Common myeloid progenitor, CD34-positive (primary cell): ENCODE measurements around the gene LTB.

Source experiments
- CTCF ChIA-PET: fragments of 350-600 bp; sonication (Branson Sonifier 250); formaldehyde crosslinking; loops from one replicate; lab custom pipeline; 2021; ENCODE audit warnings: antibody characterized with exemption; lab: Charles Lee
- POLR2A ChIA-PET: fragments of 350-600 bp; sonication (Branson Sonifier 250); formaldehyde crosslinking; loops from one replicate; lab custom pipeline; 2021; ENCODE audit warnings: antibody characterized with exemption; lab: Charles Lee
- DNase-seq, 3 donors: peaks; one replicate each; pipeline versions ENCODE4 v3.0.0 to v3.0.0-alpha.2; 2013
- H3K27ac ChIP-seq, 2 experiments: 1 replicate in 1 of 2; 2 replicates in 1 of 2; pipeline ENCODE4 v1.7.0; 2013; ENCODE audit warnings: inconsistent platforms in 2 of 2, low read length in 2 of 2, mild to moderate bottlenecking in 2 of 2, low read depth in 1 of 2, moderate library complexity in 1 of 2; ENCODE audit not compliant: severe bottlenecking in 2 of 2, insufficient read depth in 1 of 2, poor library complexity in 1 of 2
- H3K27me3 ChIP-seq, 5 experiments: replicated peaks in 2 of 5; 1 replicate in 3 of 5; 2 replicates in 2 of 5; pipeline versions ENCODE4 v1.6.1 to v1.7.0; 2013; ENCODE audit warnings: low read length in 4 of 5, mild to moderate bottlenecking in 2 of 5, moderate library complexity in 2 of 5, inconsistent platforms in 1 of 5; ENCODE audit not compliant: insufficient read depth in 5 of 5, control insufficient read depth in 4 of 5
- H3K36me3 ChIP-seq, 4 experiments: 1 replicate in 2 of 4; 2 replicates in 2 of 4; pipeline versions ENCODE4 v1.6.1 to v1.7.0; 2013; ENCODE audit warnings: low read length in 3 of 4, control low read depth in 1 of 4, mild to moderate bottlenecking in 1 of 4; ENCODE audit not compliant: control insufficient read depth in 4 of 4, insufficient read depth in 4 of 4
- H3K4me1 ChIP-seq, 4 experiments: 1 replicate in 3 of 4; 2 replicates in 1 of 4; pipeline versions ENCODE4 v1.6.1 to v1.7.1; 2013; ENCODE audit warnings: low read length in 3 of 4, mild to moderate bottlenecking in 3 of 4, control low read depth in 1 of 4, inconsistent platforms in 1 of 4, moderate library complexity in 1 of 4; ENCODE audit not compliant: control insufficient read depth in 4 of 4, insufficient read depth in 4 of 4; ENCODE audit errors: control extremely low read depth in 1 of 4
- H3K4me3 ChIP-seq, 7 experiments: 1 replicate in 4 of 7; 2 replicates in 3 of 7; pipeline versions ENCODE4 v1.5.1 to v1.7.0; 2013; ENCODE audit warnings: mild to moderate bottlenecking in 7 of 7, low read length in 6 of 7, moderate library complexity in 6 of 7, inconsistent platforms in 2 of 7, low read depth in 2 of 7, control low read depth in 1 of 7; ENCODE audit not compliant: insufficient read depth in 4 of 7, control insufficient read depth in 1 of 7; ENCODE audit errors: extremely low read depth in 1 of 7
- H3K9me3 ChIP-seq, 5 experiments: 1 replicate in 4 of 5; 2 replicates in 1 of 5; pipeline versions ENCODE4 v1.6.1 to v1.7.1; 2013; ENCODE audit warnings: low read length in 4 of 5, mild to moderate bottlenecking in 2 of 5, inconsistent platforms in 1 of 5, low read depth in 1 of 5, moderate library complexity in 1 of 5; ENCODE audit not compliant: control insufficient read depth in 4 of 5, insufficient read depth in 2 of 5; ENCODE audit errors: control extremely low read depth in 1 of 5
- WGBS: methylation state at CpG from one replicate; pipeline ENCODE4 v1.1.5; 2013; ENCODE audit not compliant: insufficient coverage; 5-methylcytosine and 5-hydroxymethylcytosine counted together

The LTB gene

DNA sequence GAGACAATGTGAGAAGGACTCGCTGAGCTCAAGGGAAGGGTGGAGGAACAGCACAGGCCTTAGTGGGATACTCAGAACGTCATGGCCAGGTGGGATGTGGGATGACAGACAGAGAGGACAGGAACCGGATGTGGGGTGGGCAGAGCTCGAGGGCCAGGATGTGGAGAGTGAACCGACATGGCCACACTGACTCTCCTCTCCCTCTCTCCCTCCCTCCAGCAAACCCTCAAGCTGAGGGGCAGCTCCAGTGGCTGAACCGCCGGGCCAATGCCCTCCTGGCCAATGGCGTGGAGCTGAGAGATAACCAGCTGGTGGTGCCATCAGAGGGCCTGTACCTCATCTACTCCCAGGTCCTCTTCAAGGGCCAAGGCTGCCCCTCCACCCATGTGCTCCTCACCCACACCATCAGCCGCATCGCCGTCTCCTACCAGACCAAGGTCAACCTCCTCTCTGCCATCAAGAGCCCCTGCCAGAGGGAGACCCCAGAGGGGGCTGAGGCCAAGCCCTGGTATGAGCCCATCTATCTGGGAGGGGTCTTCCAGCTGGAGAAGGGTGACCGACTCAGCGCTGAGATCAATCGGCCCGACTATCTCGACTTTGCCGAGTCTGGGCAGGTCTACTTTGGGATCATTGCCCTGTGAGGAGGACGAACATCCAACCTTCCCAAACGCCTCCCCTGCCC lies 5.2 kb downstream of the LTB start:
- CTCF ChIA-PET = interaction anchor here (1.2 to 19.6 kb wide), 5 partner anchors 10 to 46 kb away, joined by 3 to 605 read pairs (median 139); partner anchors contain the start of genes ATP6V1G2, DDX39B, LST1 and LTA
- no peak overlapping the region for H3K27ac ChIP-seq

GRCh38 chr6:31575952-31576685 lies 6.1 kb downstream of the LTB start:
- DNase-seq = no peak
- WGBS = 76% methylated on average over 7 of the region's 8 CpGs
- peak overlapping the region in 5 of 7 experiments; percentile 8 to 67 (median 55) for H3K4me3 ChIP-seq
- peaks cover 0 to 43% (median 36%) of the 10 kb centered on the region in 4 experiments for H3K4me1 ChIP-seq
- CTCF ChIA-PET = interaction anchor here (6.5 to 19.6 kb wide), 4 partner anchors 9 to 26 kb away, joined by 76 to 605 read pairs (median 348); partner anchors contain the start of genes ATP6V1G2, DDX39B, LST1 and LTA
- POLR2A ChIA-PET = interaction anchor here (0.6 to 1.8 kb wide), 3 partner anchors 8 to 17 kb away, joined by 3 to 6 read pairs (median 4); partner anchors contain the start of gene LST1
- H3K36me3 ChIP-seq = no peaks in the 10 kb centered on the region
- no peaks in the 10 kb centered on the region for H3K27me3 ChIP-seq
- H3K9me3 ChIP-seq = no peaks in the 10 kb centered on the region
- no peak overlapping the region for H3K27ac ChIP-seq

More for the DNA sequence above, 5.2 kb downstream of the LTB start:
- Histone ChIP-seq H3K27me3 (no peaks in the 10 kb centered on the region), H3K4me1 (peaks cover 0 to 50% (median 41%) of the 10 kb centered on the region in 4 experiments), H3K4me3 (no peak overlapping the region), H3K9me3 (no peaks in the 10 kb centered on the region), H3K36me3 (no peaks in the 10 kb centered on the region)
- 89% methylated on average over 14 of the region's 19 CpGs for WGBS
- POLR2A ChIA-PET = interaction anchor here (1.0 kb wide), 1 partner anchor 10 kb away, joined by 4 read pairs; the partner anchor contains the start of gene LST1
- no peak for DNase-seq

DNA sequence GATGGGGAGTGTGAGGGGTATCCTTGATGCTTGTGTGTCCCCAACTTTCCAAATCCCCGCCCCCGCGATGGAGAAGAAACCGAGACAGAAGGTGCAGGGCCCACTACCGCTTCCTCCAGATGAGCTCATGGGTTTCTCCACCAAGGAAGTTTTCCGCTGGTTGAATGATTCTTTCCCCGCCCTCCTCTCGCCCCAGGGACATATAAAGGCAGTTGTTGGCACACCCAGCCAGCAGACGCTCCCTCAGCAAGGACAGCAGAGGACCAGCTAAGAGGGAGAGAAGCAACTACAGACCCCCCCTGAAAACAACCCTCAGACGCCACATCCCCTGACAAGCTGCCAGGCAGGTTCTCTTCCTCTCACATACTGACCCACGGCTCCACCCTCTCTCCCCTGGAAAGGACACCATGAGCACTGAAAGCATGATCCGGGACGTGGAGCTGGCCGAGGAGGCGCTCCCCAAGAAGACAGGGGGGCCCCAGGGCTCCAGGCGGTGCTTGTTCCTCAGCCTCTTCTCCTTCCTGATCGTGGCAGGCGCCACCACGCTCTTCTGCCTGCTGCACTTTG lies 6.8 kb downstream of the LTB start, which contains the start of gene TNF:
TNF (plus strand) TSS at position 231 of the 567 bp plus-strand sequence; CDS start at position 408, 177 bp downstream.
- H3K4me1 ChIP-seq = peaks cover 0 to 37% (median 31%) of the 10 kb centered on the region in 4 experiments
- 54% methylated on average over 7 of the region's 19 CpGs for WGBS
- no peaks in the 10 kb centered on the region for H3K36me3 ChIP-seq
- H3K4me3 ChIP-seq = peak within 1 kb of the TSS in 5 of 7 experiments; percentile 8 to 67 (median 55)
- CTCF ChIA-PET = interaction anchor here (6.5 to 19.6 kb wide), 4 partner anchors 8 to 26 kb away, joined by 76 to 605 read pairs (median 348); partner anchors contain the start of genes ATP6V1G2, DDX39B, LST1 and LTA
- DNase-seq = peak in 2 of 3 donors; percentile 34 to 35
- no peak within 1 kb of the TSS for H3K27ac ChIP-seq
- no peaks in the 10 kb centered on the region for H3K27me3 ChIP-seq
- no peaks in the 10 kb centered on the region for H3K9me3 ChIP-seq
- POLR2A ChIA-PET = interaction anchor here (0.6 to 1.8 kb wide), 3 partner anchors 9 to 76 kb away, joined by 3 to 6 read pairs (median 3); no protein-coding TSS in a partner anchor

DNA sequence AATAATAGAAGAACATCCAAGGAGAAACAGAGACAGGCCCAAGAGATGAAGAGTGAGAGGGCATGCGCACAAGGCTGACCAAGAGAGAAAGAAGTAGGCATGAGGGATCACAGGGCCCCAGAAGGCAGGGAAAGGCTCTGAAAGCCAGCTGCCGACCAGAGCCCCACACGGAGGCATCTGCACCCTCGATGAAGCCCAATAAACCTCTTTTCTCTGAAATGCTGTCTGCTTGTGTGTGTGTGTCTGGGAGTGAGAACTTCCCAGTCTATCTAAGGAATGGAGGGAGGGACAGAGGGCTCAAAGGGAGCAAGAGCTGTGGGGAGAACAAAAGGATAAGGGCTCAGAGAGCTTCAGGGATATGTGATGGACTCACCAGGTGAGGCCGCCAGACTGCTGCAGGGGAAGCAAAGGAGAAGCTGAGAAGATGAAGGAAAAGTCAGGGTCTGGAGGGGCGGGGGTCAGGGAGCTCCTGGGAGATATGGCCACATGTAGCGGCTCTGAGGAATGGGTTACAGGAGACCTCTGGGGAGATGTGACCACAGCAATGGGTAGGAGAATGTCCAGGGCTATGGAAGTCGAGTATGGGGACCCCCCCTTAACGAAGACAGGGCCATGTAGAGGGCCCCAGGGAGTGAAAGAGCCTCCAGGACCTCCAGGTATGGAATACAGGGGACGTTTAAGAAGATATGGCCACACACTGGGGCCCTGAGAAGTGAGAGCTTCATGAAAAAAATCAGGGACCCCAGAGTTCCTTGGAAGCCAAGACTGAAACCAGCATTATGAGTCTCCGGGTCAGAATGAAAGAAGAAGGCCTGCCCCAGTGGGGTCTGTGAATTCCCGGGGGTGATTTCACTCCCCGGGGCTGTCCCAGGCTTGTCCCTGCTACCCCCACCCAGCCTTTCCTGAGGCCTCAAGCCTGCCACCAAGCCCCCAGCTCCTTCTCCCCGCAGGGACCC lies 7.8 kb downstream of the LTB start:
- Histone ChIP-seq H3K27ac (no peak overlapping the region), H3K9me3 (no peaks in the 10 kb centered on the region), H3K4me3 (no peak overlapping the region), H3K36me3 (no peaks in the 10 kb centered on the region), H3K4me1 (peaks cover 0 to 31% (median 26%) of the 10 kb centered on the region in 4 experiments), H3K27me3 (no peaks in the 10 kb centered on the region)
- POLR2A ChIA-PET = interaction anchor here (0.7 to 1.8 kb wide), 3 partner anchors 11 to 77 kb away, joined by 3 to 6 read pairs (median 4); no protein-coding TSS in a partner anchor
- DNase-seq = no peak
- CTCF ChIA-PET = interaction anchor here (6.5 to 19.6 kb wide), 4 partner anchors 7 to 25 kb away, joined by 76 to 605 read pairs (median 348); partner anchors contain the start of genes ATP6V1G2, DDX39B, LST1 and LTA
- 91% methylated on average over 13 of the region's 14 CpGs for WGBS

GRCh38 chr6:31573239-31574105 lies 8.8 kb downstream of the LTB start:
- H3K9me3 ChIP-seq = no peaks in the 10 kb centered on the region
- POLR2A ChIA-PET = interaction anchor here (0.7 kb wide), 1 partner anchor 10 kb away, joined by 4 read pairs; no protein-coding TSS in a partner anchor
- H3K4me3 ChIP-seq = no peak overlapping the region
- H3K4me1 ChIP-seq = peaks cover 0 to 33% (median 28%) of the 10 kb centered on the region in 4 experiments
- no peaks in the 10 kb centered on the region for H3K27me3 ChIP-seq
- WGBS = 97% methylated on average over 9 of the region's 9 CpGs
- no peaks in the 10 kb centered on the region for H3K36me3 ChIP-seq
- CTCF ChIA-PET = interaction anchor here (6.5 to 19.6 kb wide), 4 partner anchors 6 to 25 kb away, joined by 76 to 605 read pairs (median 348); partner anchors contain the start of genes ATP6V1G2, DDX39B, LST1 and LTA
- H3K27ac ChIP-seq = no peak overlapping the region
- no peak for DNase-seq
